GM12878 (cell line): ENCODE data around the gene BEAN1. TPM values are rescaled to one million over a fixed set of nuclear protein-coding genes. Genes with fewer than 3 reads are reported as not detected.

Experiments used
- ATAC-seq: fragments of 200-7000 bp; cut with Tn5 transposase; 3 replicates; pipeline ENCODE4 v1.9.1; 2020; ENCODE audit warnings: mild to moderate bottlenecking, moderate library complexity
- BruUV-seq: library from RNA; stranded (reverse); fragments of 400-500 nt; replicated peaks from 2 replicates; lab custom pipeline; 2021; lab: Mats Ljungman, UMichigan
- CTCF ChIA-PET: fragments of 300-600 bp; sonication (Branson Sonifier 250); formaldehyde crosslinking; extraction: SDS; loops from one replicate; lab custom pipeline; 2021; ENCODE audit warnings: inconsistent platforms; lab: Yijun Ruan, JAX
- POLR2A ChIA-PET: fragments of 350-600 bp; formaldehyde crosslinking; extraction: SDS; loops from one replicate; lab custom pipeline; 2021; ENCODE audit warnings: inconsistent platforms; lab: Charles Lee
- RAD21 ChIA-PET: fragments of 300-600 bp; sonication (Branson Sonifier 250); formaldehyde crosslinking; loops from one replicate; lab custom pipeline; 2023; ENCODE audit warnings: antibody characterized with exemption; ENCODE audit not compliant: unreplicated experiment; lab: Charles Lee
- SMC1A ChIA-PET: fragments of 300-600 bp; sonication (Branson Sonifier 250); formaldehyde crosslinking; loops from one replicate; lab custom pipeline; 2023; ENCODE audit not compliant: unreplicated experiment, uncharacterized antibody; lab: Charles Lee
- DNase-seq: peaks from one replicate; pipeline ENCODE4 v3.0.0-alpha.2; 2011; ENCODE audit warnings: low read depth, low spot score
- FAIRE-seq: peaks from 3 replicates; lab custom pipeline; 2011; peaks lifted over from hg19 to GRCh38; lab: Jason Lieb, UNC
- H2AFZ ChIP-seq: 2 replicates; pipeline ENCODE4 v1.6.0; 2011; ENCODE audit warnings: low read depth, low read length, control low read depth; ENCODE audit not compliant: control insufficient read depth
- H3K27ac ChIP-seq: 2 replicates; pipeline ENCODE4 v1.5.1; 2011; ENCODE audit warnings: control low read depth; ENCODE audit not compliant: control insufficient read depth, insufficient read depth
- H3K27me3 ChIP-seq, 2 experiments: replicated peaks in 1 of 2; 2 replicates each; pipeline versions ENCODE4 v1.6.0 to v1.6.1; 2011; ENCODE audit warnings: low read length in 1 of 2; ENCODE audit not compliant: control insufficient read depth in 2 of 2, insufficient read depth in 2 of 2
- H3K36me3 ChIP-seq, 2 experiments: 2 replicates each; pipeline ENCODE4 v1.5.1; 2011; ENCODE audit warnings: low read length in 1 of 2; ENCODE audit not compliant: control insufficient read depth in 2 of 2, insufficient read depth in 2 of 2
- H3K4me1 ChIP-seq: 2 replicates; pipeline ENCODE4 v1.6.1; 2011; ENCODE audit warnings: mild to moderate bottlenecking, low read length, moderate library complexity, mixed read lengths; ENCODE audit not compliant: control insufficient read depth, insufficient read depth
- H3K4me2 ChIP-seq: 2 replicates; pipeline ENCODE4 v1.6.0; 2011; ENCODE audit warnings: control low read depth; ENCODE audit not compliant: control insufficient read depth, insufficient read depth
- H3K4me3 ChIP-seq: fragments of 200-600 bp; sonication (generic); 2 replicates; pipeline ENCODE4 v1.5.1; 2016
- H3K79me2 ChIP-seq: 2 replicates; pipeline ENCODE4 v1.6.0; 2011; ENCODE audit warnings: low read length; ENCODE audit not compliant: control insufficient read depth, insufficient read depth
- H3K9ac ChIP-seq: 2 replicates; pipeline ENCODE4 v1.8.0; 2011; ENCODE audit warnings: low read length, control low read depth, mixed read lengths; ENCODE audit not compliant: control insufficient read depth, insufficient read depth
- H3K9me3 ChIP-seq: replicated peaks from 3 replicates; pipeline ENCODE4 v1.5.1; 2011; ENCODE audit warnings: mild to moderate bottlenecking, low read length; ENCODE audit not compliant: control insufficient read depth, insufficient read depth
- H4K20me1 ChIP-seq: 2 replicates; pipeline ENCODE4 v1.6.0; 2011; ENCODE audit not compliant: control insufficient read depth, insufficient read depth
- CEBPZ ChIP-seq: fragments of 150-350 bp; IDR thresholded peaks from 2 replicates; pipeline ENCODE4 v1.6.1; 2016; ENCODE audit warnings: low read depth, low read length
- EED ChIP-seq: sonication (generic); IDR thresholded peaks from 2 replicates; pipeline ENCODE4 v1.6.1; 2016; ENCODE audit warnings: antibody characterized with exemption, low read depth
- EZH2 ChIP-seq: IDR thresholded peaks from 2 replicates; pipeline ENCODE4 v1.6.1; 2012; ENCODE audit warnings: low read depth, mild to moderate bottlenecking, control low read depth, inconsistent platforms, low read length, borderline replicate concordance; ENCODE audit not compliant: control insufficient read depth
- FOXK2 ChIP-seq: fragments of 450-650 bp; IDR thresholded peaks from 2 replicates; pipeline ENCODE4 v1.6.1; 2017; ENCODE audit warnings: mild to moderate bottlenecking, moderate library complexity
- HCFC1 ChIP-seq: fragments of 150-350 bp; IDR thresholded peaks from 2 replicates; pipeline ENCODE4 v1.6.1; 2014; ENCODE audit warnings: low read length
- MAX ChIP-seq: IDR thresholded peaks from 2 replicates; pipeline ENCODE4 v1.6.1; 2012; ENCODE audit warnings: low read depth, low read length, improper control_type of control experiment
- NFIC ChIP-seq: IDR thresholded peaks from 2 replicates; pipeline ENCODE4 v1.6.1; 2012; ENCODE audit warnings: low read depth, mild to moderate bottlenecking, inconsistent platforms, low read length, moderate library complexity
- NFXL1 ChIP-seq: fragments of 450-650 bp; IDR thresholded peaks from 2 replicates; pipeline ENCODE4 v1.6.1; 2017; ENCODE audit warnings: antibody characterized with exemption, mild to moderate bottlenecking, borderline replicate concordance
- NR2C1 ChIP-seq: fragments of 450-650 bp; IDR thresholded peaks from 2 replicates; pipeline ENCODE4 v1.6.1; 2017; ENCODE audit warnings: antibody characterized with exemption, mild to moderate bottlenecking, moderate library complexity
- NR2C2 ChIP-seq: IDR thresholded peaks from 2 replicates; pipeline ENCODE4 v1.6.1; 2011; ENCODE audit warnings: borderline replicate concordance, low read depth; ENCODE audit not compliant: control insufficient read depth, insufficient read length
- RCOR1 ChIP-seq: conservative IDR thresholded peaks from 2 replicates; pipeline ENCODE4 v1.6.1; 2012; ENCODE audit warnings: low read depth, low read length, improper control_type of control experiment
- RUNX3 ChIP-seq: IDR thresholded peaks from 2 replicates; pipeline ENCODE4 v1.6.1; 2012; ENCODE audit warnings: low read length, inconsistent platforms
- SP1 ChIP-seq: IDR thresholded peaks from one replicate; pipeline ENCODE4 v1.6.1; 2011; ENCODE audit warnings: low read depth, low read length
- SRF ChIP-seq, 2 experiments: IDR thresholded peaks; 2 replicates each; pipeline ENCODE4 v1.6.1; 2011; ENCODE audit warnings: low read depth in 2 of 2, low read length in 2 of 2, mild to moderate bottlenecking in 1 of 2, moderate library complexity in 1 of 2
- TCF12 ChIP-seq: IDR thresholded peaks from 2 replicates; pipeline ENCODE4 v1.6.1; 2011; ENCODE audit warnings: low read depth, mild to moderate bottlenecking, low read length
- USF2 ChIP-seq: IDR thresholded peaks from 2 replicates; pipeline ENCODE4 v1.6.1; 2011; ENCODE audit warnings: low read depth, low read length, improper control_type of control experiment, borderline replicate concordance
- YBX1 ChIP-seq: fragments of 450-650 bp; IDR thresholded peaks from 2 replicates; pipeline ENCODE4 v1.6.1; 2016; ENCODE audit warnings: antibody characterized with exemption
- ZNF592 ChIP-seq: fragments of 450-650 bp; IDR thresholded peaks from 2 replicates; pipeline ENCODE4 v1.6.1; 2017; ENCODE audit warnings: mild to moderate bottlenecking, moderate library complexity
- WGBS: methylation state at CpG from one replicate; pipeline ENCODE4 v1.1.6; 2016; ENCODE audit warnings: low lambda C conversion rate; ENCODE audit not compliant: insufficient replicate concordance, insufficient coverage; ENCODE audit errors: missing lambda C conversion rate; 5-methylcytosine and 5-hydroxymethylcytosine counted together
- in situ Hi-C: fragments of 300-500 bp; cut with MboI; formaldehyde crosslinking; loops from 9 replicates; pipeline ENCODE4 v1.14.3; 2018; ENCODE audit warnings: mixed read lengths
- intact Hi-C: fragments of 100-400 bp; cut with micrococcal nuclease; formaldehyde crosslinking; loops from one replicate; pipeline ENCODE4 v1.14.2; 2022; ENCODE audit not compliant: unreplicated experiment
- polyA plus RNA-seq, 11 experiments: library from polyadenylated mRNA; depleted of rRNA in 4 of 11; unstranded in 6 of 11; stranded (reverse) in 5 of 11; fragments of >200 nt; fragmentation: Nextera tagmentation in 4 of 11; fragmentation: Illumina TruSeq in 1 of 11; extraction: Ambion mirVana in 4 of 11; extraction: Trizol in 1 of 11; gene quantifications; 1 replicate in 1 of 11; 2 replicates in 10 of 11; pipeline versions ENCODE4 v1.2.1 to v1.2.3, GENCODE V29; 2011 to 2016; ENCODE audit warnings: inconsistent platforms in 2 of 11, missing spikeins in 2 of 11, low read depth in 1 of 11
- total RNA-seq, 4 experiments: library from RNA; depleted of rRNA in 3 of 4; stranded (reverse); fragments of >200 nt in 3 of 4; fragmentation: Illumina TruSeq in 1 of 4; extraction: Trizol in 1 of 4; gene quantifications; 2 replicates each; pipeline versions ENCODE4 v1.2.1 to v1.2.3, GENCODE V29; 2013 to 2021

Gene BEAN1
- total and polyA plus RNA-seq, 10 of the 15 experiments (the other 5 are each of a cell fraction or from before 2014, with no cell fraction given): not detected

GRCh38 chr16:66421891-66422290 lies 5.2 kb upstream of the BEAN1 start:
- Histone ChIP-seq H3K9me3 (peaks cover 4% of the 10 kb centered on the region; the same call in 2 of the 3 replicates), H3K79me2 (no peaks in the 10 kb centered on the region), H3K27ac (no peak overlapping the region), H3K4me3 (no peak overlapping the region), H3K27me3 (peaks cover 11 to 14% of the 10 kb centered on the region in 2 experiments), H2AFZ (no peak overlapping the region), H3K4me1 (no peaks in the 10 kb centered on the region), H4K20me1 (no peaks in the 10 kb centered on the region), H3K36me3 (no peaks in the 10 kb centered on the region), H3K4me2 (no peak overlapping the region), H3K9ac (no peak overlapping the region)
- ChIA-PET CTCF (interaction anchor here (1.2 to 1.4 kb wide), 2 partner anchors 64 to 186 kb away, joined by 3 to 4 read pairs; no protein-coding TSS in a partner anchor), SMC1A (no interaction called here), RAD21 (no interaction called here), POLR2A (no interaction called here)
- intact Hi-C loops: no loop called here
- no TSS peak for BruUV-seq
- ATAC-seq: no peak
- DNase-seq: no peak
- FAIRE-seq: no peak
- 48% methylated on average over 6 of the region's 6 CpGs for WGBS
- in situ Hi-C loops: no loop called here
- TF ChIP-seq ZNF592 (no peak), EZH2 (no peak), SRF (IDR thresholded peaks at IDR 0.05; ENCODE audit: low read depth in 2 of 2, low read length in 2 of 2) (no peak), RUNX3 (no peak), MAX (no peak), USF2 (no peak), FOXK2 (no peak), NFIC (no peak), SP1 (no peak), HCFC1 (no peak), NR2C1 (no peak), NFXL1 (no peak), YBX1 (no peak), RCOR1 (no peak), EED (no peak), NR2C2 (no peak), TCF12 (no peak), CEBPZ (no peak)
